PC-3 (cell line): ENCODE data around the gene KRT86.

ENCODE experiments used
- EZH2 ChIP-seq: fragments of 300-600 bp; sonication (generic); IDR thresholded peaks from one replicate; pipeline ENCODE4 v1.6.1; 2017; ENCODE audit warnings: antibody characterized with exemption, mild to moderate bottlenecking, low read length; ENCODE audit not compliant: unreplicated experiment
- EZH2phosphoT487 ChIP-seq: fragments of 300-600 bp; sonication (generic); IDR thresholded peaks from 2 replicates; pipeline ENCODE4 v1.6.1; 2018; ENCODE audit warnings: mild to moderate bottlenecking, antibody characterized with exemption, low read length, borderline replicate concordance
- TF ChIP-seq, protein P1 (sequence below): fragments of 300-600 bp; sonication (generic); conservative IDR thresholded peaks from 2 replicates; pipeline ENCODE4 v1.5.1; 2017; ENCODE audit warnings: antibody characterized with exemption, low read depth, mild to moderate bottlenecking, low read length

DNA sequence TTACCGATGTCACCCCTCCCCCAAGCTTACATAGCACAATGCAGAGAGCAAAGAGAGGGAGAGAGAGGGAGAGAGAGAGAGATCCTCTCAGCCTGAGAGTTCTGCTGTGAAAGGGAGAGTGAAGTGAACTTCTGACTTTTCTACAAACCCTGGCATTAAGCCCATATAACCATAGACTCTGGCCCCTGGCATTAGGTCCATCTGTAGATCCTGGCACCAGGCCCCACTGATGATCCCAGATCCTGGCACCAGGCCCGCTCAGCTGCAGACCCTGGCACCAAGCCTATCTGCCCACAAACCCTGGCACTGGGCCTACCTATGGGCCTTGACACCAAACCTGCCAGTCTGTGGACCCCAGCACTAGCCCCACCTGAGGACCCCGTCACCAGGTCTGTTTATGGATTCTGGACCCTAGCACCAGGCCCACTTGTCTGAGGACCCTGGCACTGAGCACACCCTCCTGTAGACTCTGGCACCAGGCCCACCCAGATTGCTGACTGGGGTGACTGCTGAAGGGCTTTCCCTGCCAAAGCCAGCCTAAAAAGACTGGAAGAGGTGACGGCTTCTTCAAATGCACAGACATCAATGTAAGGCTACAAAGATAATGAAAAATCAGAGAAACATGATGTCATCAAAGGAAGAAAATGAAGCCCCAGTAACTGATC, 61.3 kb downstream of the KRT86 start:
- TF ChIP-seq, protein P1, sequence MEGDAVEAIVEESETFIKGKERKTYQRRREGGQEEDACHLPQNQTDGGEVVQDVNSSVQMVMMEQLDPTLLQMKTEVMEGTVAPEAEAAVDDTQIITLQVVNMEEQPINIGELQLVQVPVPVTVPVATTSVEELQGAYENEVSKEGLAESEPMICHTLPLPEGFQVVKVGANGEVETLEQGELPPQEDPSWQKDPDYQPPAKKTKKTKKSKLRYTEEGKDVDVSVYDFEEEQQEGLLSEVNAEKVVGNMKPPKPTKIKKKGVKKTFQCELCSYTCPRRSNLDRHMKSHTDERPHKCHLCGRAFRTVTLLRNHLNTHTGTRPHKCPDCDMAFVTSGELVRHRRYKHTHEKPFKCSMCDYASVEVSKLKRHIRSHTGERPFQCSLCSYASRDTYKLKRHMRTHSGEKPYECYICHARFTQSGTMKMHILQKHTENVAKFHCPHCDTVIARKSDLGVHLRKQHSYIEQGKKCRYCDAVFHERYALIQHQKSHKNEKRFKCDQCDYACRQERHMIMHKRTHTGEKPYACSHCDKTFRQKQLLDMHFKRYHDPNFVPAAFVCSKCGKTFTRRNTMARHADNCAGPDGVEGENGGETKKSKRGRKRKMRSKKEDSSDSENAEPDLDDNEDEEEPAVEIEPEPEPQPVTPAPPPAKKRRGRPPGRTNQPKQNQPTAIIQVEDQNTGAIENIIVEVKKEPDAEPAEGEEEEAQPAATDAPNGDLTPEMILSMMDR: no peak
- TF ChIP-seq EZH2: no peak
- TF ChIP-seq EZH2phosphoT487: no peak
